HepG2 (cell line): Measurements from ENCODE around the gene NOL4L. TPM values are rescaled to one million over a fixed set of nuclear protein-coding genes. Genes with fewer than 3 reads are reported as not detected.

ENCODE experiments used
- ATF5 ChIP-seq: sonication (generic); formaldehyde crosslinking; IDR thresholded peaks from 2 replicates; pipeline ENCODE4 v1.4.0; 2020; ENCODE audit warnings: mild to moderate bottlenecking, low read depth, missing genetic modification reagents
- BCL3 ChIP-seq: sonication (generic); formaldehyde crosslinking; IDR thresholded peaks from 2 replicates; pipeline ENCODE4 v1.5.1; 2020; ENCODE audit warnings: mild to moderate bottlenecking, missing genetic modification reagents, moderate library complexity
- SOX6 ChIP-seq, 2 experiments: fragments of 450-650 bp in 1 of 2; sonication (generic) in 1 of 2; formaldehyde crosslinking in 1 of 2; IDR thresholded peaks; 2 replicates each; pipeline versions ENCODE4 v1.4.0 to v1.6.1; 2017 to 2020; ENCODE audit warnings: antibody characterized with exemption in 1 of 2, mild to moderate bottlenecking in 1 of 2, missing genetic modification reagents in 1 of 2
- TAF15 ChIP-seq: fragments of 200-400 bp; formaldehyde crosslinking; IDR thresholded peaks from one replicate; pipeline ENCODE4 v1.6.1; 2018; ENCODE audit warnings: mild to moderate bottlenecking, low read depth, low read length; ENCODE audit not compliant: poor library complexity, severe bottlenecking
- ZFYVE20 ChIP-seq: sonication (generic); formaldehyde crosslinking; IDR thresholded peaks from 2 replicates; pipeline ENCODE4 v1.8.0; 2023; ENCODE audit warnings: low read depth, mild to moderate bottlenecking, moderate library complexity, missing genetic modification reagents, borderline replicate concordance
- ZNF281 ChIP-seq: sonication (generic); formaldehyde crosslinking; IDR thresholded peaks from 2 replicates; pipeline ENCODE4 v1.4.0; 2020; ENCODE audit warnings: missing genetic modification reagents, borderline replicate concordance
- ZNF3 ChIP-seq: IDR thresholded peaks from 2 replicates; pipeline ENCODE4 v1.7.0; 2017; ENCODE audit warnings: inconsistent platforms
- ZNF549 ChIP-seq: sonication (generic); formaldehyde crosslinking; IDR thresholded peaks from 2 replicates; pipeline ENCODE4 v1.5.0; 2020; ENCODE audit warnings: missing genetic modification reagents
- polyA plus RNA-seq, 8 experiments: library from polyadenylated mRNA; depleted of rRNA in 3 of 8; stranded (reverse) in 7 of 8; unstranded in 1 of 8; fragments of >200 nt; fragmentation: Illumina TruSeq in 4 of 8; extraction: Trizol in 4 of 8; gene quantifications; 2 replicates each; pipeline versions ENCODE4 v1.2.1 to v1.2.3, GENCODE V29; 2011 to 2016; ENCODE audit warnings: low read depth in 4 of 8, missing spikeins in 1 of 8, mixed read lengths in 1 of 8; ENCODE audit not compliant: insufficient read depth in 1 of 8
- total RNA-seq, 5 experiments: library from RNA; depleted of rRNA; stranded (reverse); fragments of >200 nt; fragmentation: Illumina TruSeq; extraction: Trizol; gene quantifications; 2 replicates each; pipeline ENCODE4 v1.2.3, GENCODE V29; 2016; ENCODE audit warnings: low read depth in 1 of 5
- TF ChIP-seq, protein P1 (sequence below): sonication (generic); formaldehyde crosslinking; IDR thresholded peaks from one replicate; pipeline ENCODE4 v1.5.1; 2020; ENCODE audit warnings: mild to moderate bottlenecking, missing genetic modification reagents; ENCODE audit errors: not compliant biosample characterization
- TF ChIP-seq, protein P2 (sequence below): sonication (generic); formaldehyde crosslinking; IDR thresholded peaks from 2 replicates; pipeline ENCODE4 v1.9.0; 2022; ENCODE audit warnings: low read depth, missing genetic modification reagents
- TF ChIP-seq, protein P3 (sequence below): IDR thresholded peaks from 2 replicates; pipeline ENCODE4 v1.6.1; 2018; ENCODE audit warnings: missing genetic modification reagents, mild to moderate bottlenecking, missing compliant biosample characterization

NOL4L gene
- total and polyA plus RNA-seq, 2 of the 13 experiments (the other 11 are each of a cell fraction or from before 2014, with no cell fraction given), result 16.6 to 35.4 TPM

DNA sequence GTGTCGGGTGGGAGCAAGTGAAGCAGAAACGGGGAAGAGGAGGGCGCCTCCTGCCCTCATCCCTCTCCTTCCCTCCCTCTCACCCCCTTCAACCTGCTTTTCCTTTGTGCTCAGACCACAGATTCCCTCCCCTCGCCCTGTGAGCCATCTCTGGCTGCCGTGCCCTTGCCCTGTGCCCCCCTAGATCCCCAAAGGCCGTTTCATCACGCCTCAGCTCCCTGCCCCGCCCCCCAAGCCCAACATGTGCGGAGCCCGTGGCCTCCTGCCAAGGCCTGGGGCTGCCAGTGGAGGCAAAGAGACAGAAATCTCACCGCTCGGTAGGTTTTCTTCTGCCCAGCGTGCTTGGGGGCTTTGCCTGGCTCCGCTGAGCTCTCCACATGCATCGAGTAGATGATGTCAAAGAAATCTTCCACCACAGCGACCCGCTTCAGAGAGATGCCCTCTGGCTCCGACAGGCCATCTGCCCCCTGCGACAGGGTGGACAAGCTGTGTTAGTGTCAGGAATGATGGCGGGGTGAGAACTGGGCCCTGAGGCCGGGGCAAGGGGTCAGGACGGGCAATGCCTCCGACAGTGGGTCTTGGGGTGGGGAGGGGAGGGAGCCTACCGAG is 57.6 kb downstream of the NOL4L start (continued):
- TF ChIP-seq, protein P1, sequence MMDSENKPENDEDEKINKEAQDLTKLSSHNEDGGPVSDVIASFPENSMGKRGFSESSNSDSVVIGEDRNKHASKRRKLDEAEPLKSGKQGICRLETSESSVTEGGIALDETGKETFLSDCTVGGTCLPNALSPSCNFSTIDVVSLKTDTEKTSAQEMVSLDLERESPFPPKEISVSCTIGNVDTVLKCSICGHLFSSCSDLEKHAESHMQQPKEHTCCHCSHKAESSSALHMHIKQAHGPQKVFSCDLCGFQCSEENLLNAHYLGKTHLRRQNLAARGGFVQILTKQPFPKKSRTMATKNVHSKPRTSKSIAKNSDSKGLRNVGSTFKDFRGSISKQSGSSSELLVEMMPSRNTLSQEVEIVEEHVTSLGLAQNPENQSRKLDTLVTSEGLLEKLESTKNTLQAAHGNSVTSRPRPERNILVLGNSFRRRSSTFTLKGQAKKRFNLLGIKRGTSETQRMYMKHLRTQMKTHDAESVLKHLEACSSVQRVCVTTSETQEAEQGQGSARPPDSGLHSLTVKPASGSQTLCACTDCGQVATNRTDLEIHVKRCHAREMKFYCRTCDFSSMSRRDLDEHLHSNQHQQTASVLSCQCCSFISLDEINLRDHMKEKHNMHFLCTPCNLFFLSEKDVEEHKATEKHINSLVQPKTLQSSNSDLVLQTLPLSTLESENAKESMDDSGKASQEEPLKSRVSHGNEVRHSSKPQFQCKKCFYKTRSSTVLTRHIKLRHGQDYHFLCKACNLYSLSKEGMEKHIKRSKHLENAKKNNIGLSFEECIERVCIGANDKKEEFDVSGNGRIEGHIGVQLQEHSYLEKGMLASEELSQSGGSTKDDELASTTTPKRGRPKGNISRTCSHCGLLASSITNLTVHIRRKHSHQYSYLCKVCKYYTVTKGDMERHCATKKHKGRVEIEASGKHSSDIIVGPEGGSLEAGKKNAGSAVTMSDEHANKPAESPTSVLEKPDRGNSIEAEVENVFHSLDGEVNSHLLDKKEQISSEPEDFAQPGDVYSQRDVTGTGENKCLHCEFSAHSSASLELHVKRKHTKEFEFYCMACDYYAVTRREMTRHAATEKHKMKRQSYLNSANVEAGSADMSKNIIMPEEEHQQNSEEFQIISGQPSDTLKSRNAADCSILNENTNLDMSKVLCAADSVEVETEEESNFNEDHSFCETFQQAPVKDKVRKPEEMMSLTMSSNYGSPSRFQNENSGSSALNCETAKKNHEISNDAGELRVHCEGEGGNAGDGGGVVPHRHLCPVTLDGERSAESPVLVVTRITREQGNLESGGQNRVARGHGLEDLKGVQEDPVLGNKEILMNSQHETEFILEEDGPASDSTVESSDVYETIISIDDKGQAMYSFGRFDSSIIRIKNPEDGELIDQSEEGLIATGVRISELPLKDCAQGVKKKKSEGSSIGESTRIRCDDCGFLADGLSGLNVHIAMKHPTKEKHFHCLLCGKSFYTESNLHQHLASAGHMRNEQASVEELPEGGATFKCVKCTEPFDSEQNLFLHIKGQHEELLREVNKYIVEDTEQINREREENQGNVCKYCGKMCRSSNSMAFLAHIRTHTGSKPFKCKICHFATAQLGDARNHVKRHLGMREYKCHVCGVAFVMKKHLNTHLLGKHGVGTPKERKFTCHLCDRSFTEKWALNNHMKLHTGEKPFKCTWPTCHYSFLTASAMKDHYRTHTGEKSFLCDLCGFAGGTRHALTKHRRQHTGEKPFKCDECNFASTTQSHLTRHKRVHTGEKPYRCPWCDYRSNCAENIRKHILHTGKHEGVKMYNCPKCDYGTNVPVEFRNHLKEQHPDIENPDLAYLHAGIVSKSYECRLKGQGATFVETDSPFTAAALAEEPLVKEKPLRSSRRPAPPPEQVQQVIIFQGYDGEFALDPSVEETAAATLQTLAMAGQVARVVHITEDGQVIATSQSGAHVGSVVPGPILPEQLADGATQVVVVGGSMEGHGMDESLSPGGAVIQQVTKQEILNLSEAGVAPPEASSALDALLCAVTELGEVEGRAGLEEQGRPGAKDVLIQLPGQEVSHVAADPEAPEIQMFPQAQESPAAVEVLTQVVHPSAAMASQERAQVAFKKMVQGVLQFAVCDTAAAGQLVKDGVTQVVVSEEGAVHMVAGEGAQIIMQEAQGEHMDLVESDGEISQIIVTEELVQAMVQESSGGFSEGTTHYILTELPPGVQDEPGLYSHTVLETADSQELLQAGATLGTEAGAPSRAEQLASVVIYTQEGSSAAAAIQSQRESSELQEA, result no peak
- TF ChIP-seq SOX6 (IDR thresholded peaks at IDR 0.05) (no peak), SOX6 (CRISPR knock-in tag; IDR thresholded peaks at IDR 0.05) (no peak), BCL3 (CRISPR knock-in tag) (no peak), ZNF549 (CRISPR knock-in tag) (no peak), ZNF3 (CRISPR knock-in tag) (no peak), ZNF281 (CRISPR knock-in tag) (peak; percentile 65; the same call in 1 of the 2 replicates), TAF15 (no peak), ATF5 (no peak), ZFYVE20 (CRISPR knock-in tag) (no peak)
- TF ChIP-seq, protein P2, sequence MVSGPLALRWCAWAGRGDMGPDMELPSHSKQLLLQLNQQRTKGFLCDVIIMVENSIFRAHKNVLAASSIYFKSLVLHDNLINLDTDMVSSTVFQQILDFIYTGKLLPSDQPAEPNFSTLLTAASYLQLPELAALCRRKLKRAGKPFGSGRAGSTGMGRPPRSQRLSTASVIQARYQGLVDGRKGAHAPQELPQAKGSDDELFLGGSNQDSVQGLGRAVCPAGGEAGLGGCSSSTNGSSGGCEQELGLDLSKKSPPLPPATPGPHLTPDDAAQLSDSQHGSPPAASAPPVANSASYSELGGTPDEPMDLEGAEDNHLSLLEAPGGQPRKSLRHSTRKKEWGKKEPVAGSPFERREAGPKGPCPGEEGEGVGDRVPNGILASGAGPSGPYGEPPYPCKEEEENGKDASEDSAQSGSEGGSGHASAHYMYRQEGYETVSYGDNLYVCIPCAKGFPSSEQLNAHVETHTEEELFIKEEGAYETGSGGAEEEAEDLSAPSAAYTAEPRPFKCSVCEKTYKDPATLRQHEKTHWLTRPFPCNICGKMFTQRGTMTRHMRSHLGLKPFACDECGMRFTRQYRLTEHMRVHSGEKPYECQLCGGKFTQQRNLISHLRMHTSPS (CRISPR knock-in tag), result 0 out of 2 replicates have a peak, but pooled peaks have one; percentile 45
- TF ChIP-seq, protein P3, sequence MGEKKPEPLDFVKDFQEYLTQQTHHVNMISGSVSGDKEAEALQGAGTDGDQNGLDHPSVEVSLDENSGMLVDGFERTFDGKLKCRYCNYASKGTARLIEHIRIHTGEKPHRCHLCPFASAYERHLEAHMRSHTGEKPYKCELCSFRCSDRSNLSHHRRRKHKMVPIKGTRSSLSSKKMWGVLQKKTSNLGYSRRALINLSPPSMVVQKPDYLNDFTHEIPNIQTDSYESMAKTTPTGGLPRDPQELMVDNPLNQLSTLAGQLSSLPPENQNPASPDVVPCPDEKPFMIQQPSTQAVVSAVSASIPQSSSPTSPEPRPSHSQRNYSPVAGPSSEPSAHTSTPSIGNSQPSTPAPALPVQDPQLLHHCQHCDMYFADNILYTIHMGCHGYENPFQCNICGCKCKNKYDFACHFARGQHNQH (CRISPR knock-in tag), result no peak
